WTC11 (cell line): ENCODE results near the gene DMKN. TPM values are rescaled to one million over a fixed set of nuclear protein-coding genes. Genes with fewer than 3 reads are reported as not detected.
A peak's percentile ranks its signal among the peaks of the same experiment; 100 is the strongest.

Source experiments
- ATAC-seq: fragments of 200-7000 bp; cut with Tn5 transposase; 2 replicates; pipeline ENCODE4 v1.10.0; 2021; ENCODE audit warnings: mild to moderate bottlenecking, moderate library complexity
- Bru-seq: library from RNA; stranded (reverse); fragments of 400-500 nt; gene quantifications from one replicate; lab custom pipeline; 2021; lab: Mats Ljungman, UMichigan
- CTCF ChIA-PET: fragments of 300-600 bp; sonication (Branson Sonifier 250); formaldehyde crosslinking; loops from one replicate; lab custom pipeline; 2021; ENCODE audit warnings: antibody characterized with exemption; lab: Charles Lee
- POLR2A ChIA-PET: fragments of 350-600 bp; sonication (Branson Sonifier 250); formaldehyde crosslinking; loops from one replicate; lab custom pipeline; 2021; ENCODE audit warnings: antibody characterized with exemption; lab: Charles Lee
- DNase-seq: peaks from one replicate; pipeline ENCODE4 v3.0.0; 2021; ENCODE audit warnings: low spot score
- H3K27ac Mint-ChIP-seq: 2 replicates; pipeline ENCODE4 v1.8.0; 2021; ENCODE audit warnings: mixed read lengths
- H3K27me3 Mint-ChIP-seq: 2 replicates; pipeline ENCODE4 v1.8.0; 2021; ENCODE audit warnings: low read depth, mild to moderate bottlenecking, moderate library complexity, mixed read lengths
- H3K36me3 Mint-ChIP-seq: 2 replicates; pipeline ENCODE4 v1.8.0; 2021; ENCODE audit warnings: mixed read lengths
- H3K4me1 Mint-ChIP-seq: 2 replicates; pipeline ENCODE4 v1.8.0; 2022; ENCODE audit warnings: mixed read lengths
- H3K4me3 Mint-ChIP-seq: 2 replicates; pipeline ENCODE4 v1.8.0; 2021; ENCODE audit warnings: mild to moderate bottlenecking, moderate library complexity, mixed read lengths
- H3K9me3 Mint-ChIP-seq: 2 replicates; pipeline ENCODE4 v1.8.0; 2021; ENCODE audit warnings: mixed read lengths
- E2F5 ChIP-seq: sonication (generic); formaldehyde crosslinking; IDR thresholded peaks from 2 replicates; pipeline ENCODE4 v1.8.1; 2022; ENCODE audit warnings: mild to moderate bottlenecking, moderate library complexity, missing genetic modification reagents
- ELF4 ChIP-seq: sonication (generic); formaldehyde crosslinking; IDR thresholded peaks from 2 replicates; pipeline ENCODE4 v1.8.1; 2022; ENCODE audit warnings: low read depth, mild to moderate bottlenecking, moderate library complexity, missing genetic modification reagents
- GABPB1 ChIP-seq: sonication (generic); formaldehyde crosslinking; IDR thresholded peaks from 2 replicates; pipeline ENCODE4 v1.8.1; 2023; ENCODE audit warnings: mild to moderate bottlenecking, missing genetic modification reagents
- GRHL2 ChIP-seq: fragments of 250-450 bp; sonication (Bioruptor Pico); IDR thresholded peaks from 2 replicates; pipeline ENCODE4 v1.8.0; 2022; ENCODE audit warnings: mild to moderate bottlenecking, moderate library complexity; ENCODE audit not compliant: insufficient replicate concordance, severe bottlenecking
- NFYB ChIP-seq: sonication (generic); formaldehyde crosslinking; conservative IDR thresholded peaks from 2 replicates; pipeline ENCODE4 v1.8.0; 2022; ENCODE audit warnings: low read depth, missing genetic modification reagents
- SMAD4 ChIP-seq: sonication (generic); formaldehyde crosslinking; IDR thresholded peaks from 2 replicates; pipeline ENCODE4 v1.8.0; 2022; ENCODE audit warnings: mild to moderate bottlenecking, missing genetic modification reagents
- TCF7 ChIP-seq: sonication (generic); formaldehyde crosslinking; IDR thresholded peaks from 2 replicates; pipeline ENCODE4 v1.8.0; 2022; ENCODE audit warnings: mild to moderate bottlenecking, low read depth, missing genetic modification reagents, moderate library complexity
- USF1 ChIP-seq: sonication (generic); formaldehyde crosslinking; IDR thresholded peaks from 2 replicates; pipeline ENCODE4 v1.8.0; 2022; ENCODE audit warnings: mild to moderate bottlenecking, missing genetic modification reagents
- ZNF416 ChIP-seq: fragments of 250-450 bp; sonication (Bioruptor Pico); IDR thresholded peaks from 2 replicates; pipeline ENCODE4 v1.9.0; 2021; ENCODE audit warnings: mild to moderate bottlenecking, inconsistent platforms
- long read RNA-seq, 3 experiments: library from RNA in 1 of 3; library from capped mRNA in 1 of 3; library from polyadenylated mRNA in 1 of 3; unstranded in 2 of 3; stranded (forward) in 1 of 3; transcript quantifications; one replicate each; pipeline ENCODE4 v2.0.0, GENCODE V29; 2021
- total RNA-seq: library from RNA; stranded (reverse); gene quantifications from 3 replicates; pipeline ENCODE4 v1.2.3, GENCODE V29; 2021
- TF ChIP-seq, protein P1 (sequence below): sonication (generic); formaldehyde crosslinking; IDR thresholded peaks from 2 replicates; pipeline ENCODE4 v1.8.1; 2023; ENCODE audit warnings: mild to moderate bottlenecking, missing genetic modification reagents
- TF ChIP-seq, protein P2 (sequence below): sonication (generic); formaldehyde crosslinking; IDR thresholded peaks from 2 replicates; pipeline ENCODE4 v1.8.0; 2023; ENCODE audit warnings: missing genetic modification reagents, mild to moderate bottlenecking, borderline replicate concordance

Gene DMKN, protein sequence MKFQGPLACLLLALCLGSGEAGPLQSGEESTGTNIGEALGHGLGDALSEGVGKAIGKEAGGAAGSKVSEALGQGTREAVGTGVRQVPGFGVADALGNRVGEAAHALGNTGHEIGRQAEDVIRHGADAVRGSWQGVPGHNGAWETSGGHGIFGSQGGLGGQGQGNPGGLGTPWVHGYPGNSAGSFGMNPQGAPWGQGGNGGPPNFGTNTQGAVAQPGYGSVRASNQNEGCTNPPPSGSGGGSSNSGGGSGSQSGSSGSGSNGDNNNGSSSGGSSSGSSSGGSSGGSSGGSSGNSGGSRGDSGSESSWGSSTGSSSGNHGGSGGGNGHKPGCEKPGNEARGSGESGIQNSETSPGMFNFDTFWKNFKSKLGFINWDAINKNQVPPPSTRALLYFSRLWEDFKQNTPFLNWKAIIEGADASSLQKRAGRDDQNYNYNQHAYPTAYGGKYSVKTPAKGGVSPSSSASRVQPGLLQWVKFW
- total RNA-seq (284 to 302 TPM (median 285 TPM) in 3 replicates), Bru-seq, nascent RNA (percentile 91 among the genes with signal in this experiment)
- long read RNA-seq, experiment 1, transcript DMKN-211 (11 exons, 848 nt): minor isoform, 8 of 202 reads
- long read RNA-seq, experiment 1, transcript DMKN-205 (12 exons, 867 nt): minor isoform, 7 of 202 reads
- long read RNA-seq, experiment 1, transcript DMKN-240 (4 exons, 306 nt): minor isoform, 5 of 202 reads
- long read RNA-seq, experiment 1, transcript DMKN-239 (5 exons, 577 nt): major isoform, 9 of 202 reads
- long read RNA-seq, experiment 1, partial matches to known transcripts: 27 of 202 reads
- long read RNA-seq, experiment 1, other reads (novel, unspliced or antisense): 118 of 202 reads
- long read RNA-seq, experiment 2, transcript DMKN-239 (5 exons, 577 nt): minor isoform, 18 of 297 reads
- long read RNA-seq, experiment 2, transcript DMKN-202 (6 exons, 458 nt): minor isoform, 17 of 297 reads
- long read RNA-seq, experiment 2, transcript DMKN-253 (5 exons, 414 nt): minor isoform, 18 of 297 reads
- long read RNA-seq, experiment 2, transcript DMKN-245 (5 exons, 441 nt): major isoform, 19 of 297 reads
- long read RNA-seq, experiment 2, partial matches to known transcripts: 23 of 297 reads
- long read RNA-seq, experiment 2, other reads (novel, unspliced or antisense): 168 of 297 reads
- long read RNA-seq, experiment 3, transcript DMKN-251 (10 exons, 1,074 nt): minor isoform, 8 of 197 reads
- long read RNA-seq, experiment 3, transcript DMKN-205 (12 exons, 867 nt): major isoform, 20 of 197 reads
- long read RNA-seq, experiment 3, transcript DMKN-211 (11 exons, 848 nt): minor isoform, 17 of 197 reads
- long read RNA-seq, experiment 3, partial matches to known transcripts: 34 of 197 reads
- long read RNA-seq, experiment 3, other reads (novel, unspliced or antisense): 112 of 197 reads

GRCh38 chr19:35513628-35514281 lies at the start of gene DMKN:
TSS of gene DMKN (minus strand) at chr19:35513649. CDS start at chr19:35513475, 174 bp downstream.
- Mint-ChIP-seq H3K4me3 (peak within 1 kb of the TSS; percentile 55), H3K36me3 (no peaks in the 10 kb centered on the region), H3K9me3 (no peaks in the 10 kb centered on the region), H3K27ac (no peak within 1 kb of the TSS), H3K4me1 (peaks cover 15% of the 10 kb centered on the region), H3K27me3 (peaks cover 20% of the 10 kb centered on the region)
- ChIA-PET CTCF (interaction anchor here (0.6 to 2.3 kb wide), 7 partner anchors 16 to 326 kb away, joined by 3 to 19 read pairs (median 5); no protein-coding TSS in a partner anchor), POLR2A (interaction anchor here (0.5 to 1.6 kb wide), 4 partner anchors 16 to 98 kb away, joined by 3 to 5 read pairs (median 4); no protein-coding TSS in a partner anchor)
- DNase-seq: peak; percentile 37
- TF ChIP-seq GRHL2 (CRISPR knock-in tag) (no peak), NFYB (CRISPR knock-in tag) (no peak), SMAD4 (CRISPR knock-in tag) (no peak), ELF4 (CRISPR knock-in tag) (no peak), GABPB1 (CRISPR knock-in tag) (no peak)
- TF ChIP-seq, protein P1, sequence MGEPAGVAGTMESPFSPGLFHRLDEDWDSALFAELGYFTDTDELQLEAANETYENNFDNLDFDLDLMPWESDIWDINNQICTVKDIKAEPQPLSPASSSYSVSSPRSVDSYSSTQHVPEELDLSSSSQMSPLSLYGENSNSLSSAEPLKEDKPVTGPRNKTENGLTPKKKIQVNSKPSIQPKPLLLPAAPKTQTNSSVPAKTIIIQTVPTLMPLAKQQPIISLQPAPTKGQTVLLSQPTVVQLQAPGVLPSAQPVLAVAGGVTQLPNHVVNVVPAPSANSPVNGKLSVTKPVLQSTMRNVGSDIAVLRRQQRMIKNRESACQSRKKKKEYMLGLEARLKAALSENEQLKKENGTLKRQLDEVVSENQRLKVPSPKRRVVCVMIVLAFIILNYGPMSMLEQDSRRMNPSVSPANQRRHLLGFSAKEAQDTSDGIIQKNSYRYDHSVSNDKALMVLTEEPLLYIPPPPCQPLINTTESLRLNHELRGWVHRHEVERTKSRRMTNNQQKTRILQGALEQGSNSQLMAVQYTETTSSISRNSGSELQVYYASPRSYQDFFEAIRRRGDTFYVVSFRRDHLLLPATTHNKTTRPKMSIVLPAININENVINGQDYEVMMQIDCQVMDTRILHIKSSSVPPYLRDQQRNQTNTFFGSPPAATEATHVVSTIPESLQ: no peak
- TF ChIP-seq, protein P2, sequence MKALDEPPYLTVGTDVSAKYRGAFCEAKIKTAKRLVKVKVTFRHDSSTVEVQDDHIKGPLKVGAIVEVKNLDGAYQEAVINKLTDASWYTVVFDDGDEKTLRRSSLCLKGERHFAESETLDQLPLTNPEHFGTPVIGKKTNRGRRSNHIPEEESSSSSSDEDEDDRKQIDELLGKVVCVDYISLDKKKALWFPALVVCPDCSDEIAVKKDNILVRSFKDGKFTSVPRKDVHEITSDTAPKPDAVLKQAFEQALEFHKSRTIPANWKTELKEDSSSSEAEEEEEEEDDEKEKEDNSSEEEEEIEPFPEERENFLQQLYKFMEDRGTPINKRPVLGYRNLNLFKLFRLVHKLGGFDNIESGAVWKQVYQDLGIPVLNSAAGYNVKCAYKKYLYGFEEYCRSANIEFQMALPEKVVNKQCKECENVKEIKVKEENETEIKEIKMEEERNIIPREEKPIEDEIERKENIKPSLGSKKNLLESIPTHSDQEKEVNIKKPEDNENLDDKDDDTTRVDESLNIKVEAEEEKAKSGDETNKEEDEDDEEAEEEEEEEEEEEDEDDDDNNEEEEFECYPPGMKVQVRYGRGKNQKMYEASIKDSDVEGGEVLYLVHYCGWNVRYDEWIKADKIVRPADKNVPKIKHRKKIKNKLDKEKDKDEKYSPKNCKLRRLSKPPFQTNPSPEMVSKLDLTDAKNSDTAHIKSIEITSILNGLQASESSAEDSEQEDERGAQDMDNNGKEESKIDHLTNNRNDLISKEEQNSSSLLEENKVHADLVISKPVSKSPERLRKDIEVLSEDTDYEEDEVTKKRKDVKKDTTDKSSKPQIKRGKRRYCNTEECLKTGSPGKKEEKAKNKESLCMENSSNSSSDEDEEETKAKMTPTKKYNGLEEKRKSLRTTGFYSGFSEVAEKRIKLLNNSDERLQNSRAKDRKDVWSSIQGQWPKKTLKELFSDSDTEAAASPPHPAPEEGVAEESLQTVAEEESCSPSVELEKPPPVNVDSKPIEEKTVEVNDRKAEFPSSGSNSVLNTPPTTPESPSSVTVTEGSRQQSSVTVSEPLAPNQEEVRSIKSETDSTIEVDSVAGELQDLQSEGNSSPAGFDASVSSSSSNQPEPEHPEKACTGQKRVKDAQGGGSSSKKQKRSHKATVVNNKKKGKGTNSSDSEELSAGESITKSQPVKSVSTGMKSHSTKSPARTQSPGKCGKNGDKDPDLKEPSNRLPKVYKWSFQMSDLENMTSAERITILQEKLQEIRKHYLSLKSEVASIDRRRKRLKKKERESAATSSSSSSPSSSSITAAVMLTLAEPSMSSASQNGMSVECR (CRISPR knock-in tag): no peak
- peak; percentile 7 for ATAC-seq

GRCh38 chr19:35562776-35563175 lies 49.3 kb upstream of the DMKN start:
- Mint-ChIP-seq H3K9me3 (no peaks in the 10 kb centered on the region), H3K27ac (no peak overlapping the region), H3K4me3 (no peak overlapping the region), H3K36me3 (no peaks in the 10 kb centered on the region), H3K4me1 (peaks cover 3% of the 10 kb centered on the region; the same call in 1 of the 2 replicates), H3K27me3 (peaks cover 41% of the 10 kb centered on the region)
- ChIA-PET CTCF (interaction anchor here (0.6 to 1.6 kb wide), 6 partner anchors 38 to 421 kb away, joined by 3 to 5 read pairs (median 3); partner anchors contain the start of gene COX6B1), POLR2A (no interaction called here)
- no peak for ATAC-seq
- TF ChIP-seq TCF7 (CRISPR knock-in tag) (no peak), ZNF416 (CRISPR knock-in tag) (no peak), E2F5 (CRISPR knock-in tag) (no peak), USF1 (CRISPR knock-in tag) (no peak)
- DNase-seq: no peak
